B cell (primary cell): ENCODE data around the gene TOGARAM1.

Source experiments
- EZH2 ChIP-seq: IDR thresholded peaks from 2 replicates; pipeline ENCODE4 v1.6.1; 2012; ENCODE audit warnings: borderline replicate concordance, low read depth, mild to moderate bottlenecking, moderate library complexity, low read length; ENCODE audit not compliant: insufficient read depth, poor library complexity, severe bottlenecking
- TF ChIP-seq, protein P1 (sequence below): fragments of 200-600 bp; IDR thresholded peaks from one replicate; pipeline ENCODE4 v1.8.0; 2022; ENCODE audit warnings: antibody characterized with exemption, mild to moderate bottlenecking

DNA sequence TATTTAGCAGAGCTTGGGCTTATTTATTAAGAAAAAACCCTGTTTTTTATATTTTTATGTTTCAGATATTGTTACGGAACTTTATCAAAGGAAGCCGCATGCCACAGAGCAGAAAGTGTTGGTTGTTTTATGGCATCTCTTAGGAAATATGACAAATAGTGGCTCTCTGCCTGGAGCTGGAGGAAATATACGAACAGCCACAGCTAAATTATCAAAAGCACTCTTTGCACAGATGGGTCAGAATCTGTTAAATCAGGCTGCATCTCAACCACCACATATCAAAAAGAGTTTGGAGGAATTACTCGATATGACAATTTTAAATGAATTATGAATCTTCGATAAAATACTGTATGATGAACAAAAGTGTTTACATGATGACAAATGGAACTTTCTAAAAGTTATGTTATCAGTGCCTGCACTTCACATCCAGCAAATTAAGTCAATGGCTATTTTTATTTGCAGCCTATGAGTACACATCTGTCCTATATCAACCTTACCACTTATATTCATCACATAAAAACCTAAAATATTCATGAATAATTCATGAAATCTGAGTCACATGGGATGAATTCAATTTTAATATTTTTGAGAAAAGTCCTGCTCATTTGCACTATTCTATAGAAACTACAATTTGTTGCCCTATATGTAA is 111.4 kb downstream of the TOGARAM1 start:
- TF ChIP-seq, protein P1, sequence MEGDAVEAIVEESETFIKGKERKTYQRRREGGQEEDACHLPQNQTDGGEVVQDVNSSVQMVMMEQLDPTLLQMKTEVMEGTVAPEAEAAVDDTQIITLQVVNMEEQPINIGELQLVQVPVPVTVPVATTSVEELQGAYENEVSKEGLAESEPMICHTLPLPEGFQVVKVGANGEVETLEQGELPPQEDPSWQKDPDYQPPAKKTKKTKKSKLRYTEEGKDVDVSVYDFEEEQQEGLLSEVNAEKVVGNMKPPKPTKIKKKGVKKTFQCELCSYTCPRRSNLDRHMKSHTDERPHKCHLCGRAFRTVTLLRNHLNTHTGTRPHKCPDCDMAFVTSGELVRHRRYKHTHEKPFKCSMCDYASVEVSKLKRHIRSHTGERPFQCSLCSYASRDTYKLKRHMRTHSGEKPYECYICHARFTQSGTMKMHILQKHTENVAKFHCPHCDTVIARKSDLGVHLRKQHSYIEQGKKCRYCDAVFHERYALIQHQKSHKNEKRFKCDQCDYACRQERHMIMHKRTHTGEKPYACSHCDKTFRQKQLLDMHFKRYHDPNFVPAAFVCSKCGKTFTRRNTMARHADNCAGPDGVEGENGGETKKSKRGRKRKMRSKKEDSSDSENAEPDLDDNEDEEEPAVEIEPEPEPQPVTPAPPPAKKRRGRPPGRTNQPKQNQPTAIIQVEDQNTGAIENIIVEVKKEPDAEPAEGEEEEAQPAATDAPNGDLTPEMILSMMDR, result no peak
- TF ChIP-seq EZH2, result no peak
